GM19463 (cell line): Measurements from ENCODE around the gene RAPGEF5.

ENCODE experiments used
- ATAC-seq: cut with Tn5 transposase; IDR thresholded peaks from one replicate; pipeline ENCODE4 v1.9.1; 2021; ENCODE audit warnings: mild to moderate bottlenecking, moderate library complexity; ENCODE audit not compliant: unreplicated experiment

The RAPGEF5 gene

GRCh38 chr7:22380333-22380732 is 23.4 kb upstream of the RAPGEF5 start:
- no peak for ATAC-seq

- ATAC-seq, result no peak
These were observed 21.4 kb upstream of the RAPGEF5 start for GRCh38 chr7:22378199-22378980.

- ATAC-seq, result no peak
These were observed 20.7 kb upstream of the RAPGEF5 start for GRCh38 chr7:22377703-22378102.

- no peak for ATAC-seq
These were observed 18.6 kb upstream of the RAPGEF5 start for GRCh38 chr7:22375359-22376048.

GRCh38 chr7:22373911-22374310 is 17.0 kb upstream of the RAPGEF5 start:
- no peak for ATAC-seq

- no peak for ATAC-seq
These were observed 16.4 kb upstream of the RAPGEF5 start for GRCh38 chr7:22373388-22373787.

- no peak for ATAC-seq
These were observed 15.9 kb upstream of the RAPGEF5 start for GRCh38 chr7:22372863-22373262.

- no peak for ATAC-seq
These were observed 14.9 kb upstream of the RAPGEF5 start for GRCh38 chr7:22371878-22372277.

- ATAC-seq, result no peak
These were observed 7.9 kb upstream of the RAPGEF5 start for GRCh38 chr7:22364900-22365299.

GRCh38 chr7:22363756-22364422 is 6.9 kb upstream of the RAPGEF5 start:
- no peak for ATAC-seq

GRCh38 chr7:22361795-22362194 is 4.8 kb upstream of the RAPGEF5 start:
- ATAC-seq, result no peak

- ATAC-seq, result no peak
These were observed 4.4 kb upstream of the RAPGEF5 start for GRCh38 chr7:22361320-22361719.

- ATAC-seq, result no peak
These were observed 2.1 kb upstream of the RAPGEF5 start for GRCh38 chr7:22358820-22359697.

GRCh38 chr7:22357311-22358175 is 589 bp upstream of the RAPGEF5 start:
- ATAC-seq, result no peak

- peak; percentile 18 for ATAC-seq
These were observed 803 bp downstream of the RAPGEF5 start for GRCh38 chr7:22356010-22356691.

GRCh38 chr7:22355620-22356009 is 1.3 kb downstream of the RAPGEF5 start:
- no peak for ATAC-seq

- no peak for ATAC-seq
These were observed 2.5 kb downstream of the RAPGEF5 start for GRCh38 chr7:22354462-22354861.

GRCh38 chr7:22352887-22353286 is 4.1 kb downstream of the RAPGEF5 start:
- no peak for ATAC-seq

GRCh38 chr7:22351878-22352277 is 5.1 kb downstream of the RAPGEF5 start:
- ATAC-seq, result no peak
